ENCODE data around the gene TIAM1. TPM values are rescaled to one million over a fixed set of nuclear protein-coding genes. Genes with fewer than 3 reads are reported as not detected.

TIAM1 gene
- total RNA-seq, 1 donor from 2014 or later: 35.4 TPM

DNA sequence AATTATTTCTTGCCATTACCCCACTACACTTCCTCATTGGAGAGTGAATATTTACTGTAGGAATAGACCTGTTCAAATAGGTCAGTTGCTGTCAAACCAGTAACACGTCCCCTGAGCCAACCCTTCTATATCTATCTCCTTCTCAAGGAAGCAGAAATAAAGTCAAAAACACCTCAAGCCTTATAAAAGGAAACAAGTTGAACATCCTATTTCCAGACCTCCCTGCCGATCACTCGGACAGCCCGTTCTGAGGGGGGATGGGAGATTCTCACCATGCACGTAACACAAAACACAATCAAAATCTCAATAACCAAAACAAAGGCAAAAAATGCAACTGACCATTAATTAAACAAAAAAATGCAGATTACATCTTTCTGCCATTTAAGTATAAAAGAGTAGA is 184.3 kb downstream of the TIAM1 start:
- no peak for DNase-seq (ENCODE audit: low spot score, unreplicated experiment)
- Mint-ChIP-seq H3K4me3 (ENCODE audit: low read depth) (no peak overlapping the region), H3K27me3 (peaks cover 5% of the 10 kb centered on the region), H3K27ac (peak overlapping the region; percentile 43), H3K36me3 (ENCODE audit: insufficient read depth) (peaks cover 8% of the 10 kb centered on the region), H3K4me1 (ENCODE audit: low read depth) (peaks cover 8% of the 10 kb centered on the region), H3K9me3 (ENCODE audit: low read depth) (peaks cover 7% of the 10 kb centered on the region)
- TF ChIP-seq, protein P1, sequence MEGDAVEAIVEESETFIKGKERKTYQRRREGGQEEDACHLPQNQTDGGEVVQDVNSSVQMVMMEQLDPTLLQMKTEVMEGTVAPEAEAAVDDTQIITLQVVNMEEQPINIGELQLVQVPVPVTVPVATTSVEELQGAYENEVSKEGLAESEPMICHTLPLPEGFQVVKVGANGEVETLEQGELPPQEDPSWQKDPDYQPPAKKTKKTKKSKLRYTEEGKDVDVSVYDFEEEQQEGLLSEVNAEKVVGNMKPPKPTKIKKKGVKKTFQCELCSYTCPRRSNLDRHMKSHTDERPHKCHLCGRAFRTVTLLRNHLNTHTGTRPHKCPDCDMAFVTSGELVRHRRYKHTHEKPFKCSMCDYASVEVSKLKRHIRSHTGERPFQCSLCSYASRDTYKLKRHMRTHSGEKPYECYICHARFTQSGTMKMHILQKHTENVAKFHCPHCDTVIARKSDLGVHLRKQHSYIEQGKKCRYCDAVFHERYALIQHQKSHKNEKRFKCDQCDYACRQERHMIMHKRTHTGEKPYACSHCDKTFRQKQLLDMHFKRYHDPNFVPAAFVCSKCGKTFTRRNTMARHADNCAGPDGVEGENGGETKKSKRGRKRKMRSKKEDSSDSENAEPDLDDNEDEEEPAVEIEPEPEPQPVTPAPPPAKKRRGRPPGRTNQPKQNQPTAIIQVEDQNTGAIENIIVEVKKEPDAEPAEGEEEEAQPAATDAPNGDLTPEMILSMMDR (IDR thresholded peaks at IDR 0.05; ENCODE audit: unreplicated experiment): no peak

DNA sequence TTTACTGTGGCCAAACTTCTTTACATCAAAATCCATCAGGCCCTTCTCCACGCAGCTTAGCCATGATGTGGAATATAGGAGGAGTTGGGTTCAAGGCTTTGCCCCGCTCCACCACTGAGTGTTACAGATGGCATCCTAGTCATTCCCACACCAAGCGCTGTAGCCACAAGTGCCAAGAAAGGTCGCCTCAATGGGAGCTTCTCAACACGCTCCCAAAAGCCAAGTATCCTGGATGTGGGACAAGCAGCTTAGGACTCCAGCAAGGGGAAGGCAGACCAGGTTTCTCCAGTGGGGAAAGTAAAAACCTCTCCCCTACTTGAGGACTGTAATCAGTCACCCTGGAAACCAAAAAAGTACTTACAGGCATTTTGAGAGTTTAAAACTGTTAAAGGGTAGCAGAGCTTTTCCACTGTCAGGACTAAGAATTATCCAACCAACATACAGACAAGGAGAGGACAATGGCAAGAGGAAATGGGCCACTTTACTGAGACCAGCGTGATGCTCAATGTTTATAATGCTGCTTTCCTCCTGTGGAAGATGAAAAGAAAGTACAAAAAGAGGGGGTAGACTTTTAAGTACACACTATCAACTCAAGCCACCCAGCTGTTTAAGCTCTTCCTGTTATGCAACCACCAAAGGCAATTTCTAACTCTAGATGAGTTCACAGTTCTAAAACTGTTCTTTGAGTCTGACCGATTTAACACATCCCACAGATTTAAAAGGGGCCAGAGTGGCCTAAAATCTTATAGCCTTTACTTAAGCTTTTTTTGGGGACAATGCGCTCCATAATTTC is 185.1 kb downstream of the TIAM1 start:
- Mint-ChIP-seq H3K27ac (no peak overlapping the region), H3K27me3 (peaks cover 5% of the 10 kb centered on the region), H3K4me3 (ENCODE audit: low read depth) (no peak overlapping the region), H3K9me3 (ENCODE audit: low read depth) (peaks cover 7% of the 10 kb centered on the region), H3K36me3 (ENCODE audit: insufficient read depth) (peaks cover 10% of the 10 kb centered on the region), H3K4me1 (ENCODE audit: low read depth) (peaks cover 8% of the 10 kb centered on the region)
- no peak for DNase-seq (ENCODE audit: low spot score, unreplicated experiment)
- TF ChIP-seq, protein P1 (IDR thresholded peaks at IDR 0.05; ENCODE audit: unreplicated experiment): no peak

DNA sequence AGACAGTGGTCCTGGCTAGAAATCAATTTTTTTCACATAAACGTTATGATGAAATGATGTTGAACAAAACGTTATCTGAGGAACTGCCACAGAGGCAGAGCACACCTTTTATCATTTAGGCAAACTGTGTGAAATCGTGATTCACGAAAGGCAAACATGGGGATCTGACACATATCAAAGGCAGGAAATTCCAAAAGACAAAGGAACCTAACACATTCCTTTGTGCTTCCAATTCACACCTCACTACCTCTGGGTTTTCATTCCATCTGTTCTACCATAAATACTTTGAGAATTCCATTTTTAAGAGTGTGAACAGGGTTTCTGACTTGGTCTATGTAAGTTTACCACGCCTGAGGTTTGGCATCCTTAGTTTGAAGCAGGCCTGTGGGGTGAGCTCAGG is 186.3 kb downstream of the TIAM1 start:
- peaks cover 7% of the 10 kb centered on the region for H3K9me3 Mint-ChIP-seq (ENCODE audit: low read depth)
- no peak for DNase-seq (ENCODE audit: low spot score, unreplicated experiment)
- peaks cover 16% of the 10 kb centered on the region for H3K36me3 Mint-ChIP-seq (ENCODE audit: insufficient read depth)
- no peak overlapping the region for H3K27ac Mint-ChIP-seq
- no peak overlapping the region for H3K4me3 Mint-ChIP-seq (ENCODE audit: low read depth)
- TF ChIP-seq, protein P1 (IDR thresholded peaks at IDR 0.05; ENCODE audit: unreplicated experiment): no peak
- peaks cover 8% of the 10 kb centered on the region for H3K4me1 Mint-ChIP-seq (ENCODE audit: low read depth)
- peaks cover 5% of the 10 kb centered on the region for H3K27me3 Mint-ChIP-seq

DNA sequence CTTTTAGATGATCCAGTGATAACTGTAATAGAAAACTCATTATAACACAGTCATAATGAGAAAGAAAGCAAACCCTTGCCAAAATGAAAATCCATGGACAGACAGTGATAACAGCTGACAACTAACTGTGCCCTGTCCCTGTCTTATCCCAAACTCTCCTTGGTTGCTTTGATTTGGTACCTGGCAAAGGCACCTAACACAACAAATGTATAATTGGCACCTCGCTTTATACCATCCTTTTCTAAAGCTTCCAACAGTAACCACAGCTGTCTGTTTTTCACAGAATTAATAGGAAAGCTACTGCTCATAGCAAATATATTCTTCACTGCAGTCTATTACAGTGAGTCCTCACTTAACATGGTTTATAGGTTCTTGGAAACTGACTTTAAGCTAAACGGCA is 187.4 kb downstream of the TIAM1 start:
- H3K27me3 Mint-ChIP-seq: peaks cover 5% of the 10 kb centered on the region
- H3K4me3 Mint-ChIP-seq (ENCODE audit: low read depth): no peak overlapping the region
- peaks cover 7% of the 10 kb centered on the region for H3K9me3 Mint-ChIP-seq (ENCODE audit: low read depth)
- peaks cover 8% of the 10 kb centered on the region for H3K4me1 Mint-ChIP-seq (ENCODE audit: low read depth)
- no peak overlapping the region for H3K27ac Mint-ChIP-seq
- DNase-seq (ENCODE audit: low spot score, unreplicated experiment): no peak
- H3K36me3 Mint-ChIP-seq (ENCODE audit: insufficient read depth): peaks cover 18% of the 10 kb centered on the region
- TF ChIP-seq, protein P1 (IDR thresholded peaks at IDR 0.05; ENCODE audit: unreplicated experiment): no peak

DNA sequence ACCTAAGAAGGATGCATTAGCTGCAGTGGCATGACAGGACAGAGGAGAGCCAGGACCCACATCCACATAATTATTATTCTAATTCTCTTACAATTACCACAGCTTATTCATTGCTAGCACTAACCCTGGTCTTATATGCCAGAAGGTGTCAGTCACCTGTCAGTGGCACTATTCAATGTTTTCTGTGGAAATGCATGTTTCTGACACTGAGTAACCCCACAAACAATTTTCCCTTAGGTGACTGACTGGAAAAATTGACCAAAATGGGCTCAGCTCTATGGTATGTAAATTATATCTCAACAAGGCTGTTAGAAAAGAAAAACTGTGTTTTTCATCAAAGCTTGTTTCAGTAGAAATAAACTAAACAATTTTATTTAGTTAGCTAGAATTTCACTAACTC is 187.9 kb downstream of the TIAM1 start:
- peaks cover 21% of the 10 kb centered on the region for H3K36me3 Mint-ChIP-seq (ENCODE audit: insufficient read depth)

More for the DNA sequence above, 187.9 kb downstream of the TIAM1 start:
- H3K27ac Mint-ChIP-seq: no peak overlapping the region
- no peak for DNase-seq (ENCODE audit: low spot score, unreplicated experiment)
- no peak overlapping the region for H3K4me3 Mint-ChIP-seq (ENCODE audit: low read depth)
- peaks cover 7% of the 10 kb centered on the region for H3K9me3 Mint-ChIP-seq (ENCODE audit: low read depth)
- TF ChIP-seq, protein P1 (IDR thresholded peaks at IDR 0.05; ENCODE audit: unreplicated experiment): no peak
- H3K27me3 Mint-ChIP-seq: peaks cover 5% of the 10 kb centered on the region
- H3K4me1 Mint-ChIP-seq (ENCODE audit: low read depth): peaks cover 5% of the 10 kb centered on the region

All from progenitor cell of endocrine pancreas (in vitro differentiated cells).